ENCODE results near the gene CLCN5. TPM values are rescaled to one million over a fixed set of nuclear protein-coding genes. Genes with fewer than 3 reads are reported as not detected.

Gene CLCN5
- total and polyA plus RNA-seq, 2 of the 13 experiments (the other 11 are each of a cell fraction or from before 2014, with no cell fraction given): 7.8 to 27.3 TPM

DNA sequence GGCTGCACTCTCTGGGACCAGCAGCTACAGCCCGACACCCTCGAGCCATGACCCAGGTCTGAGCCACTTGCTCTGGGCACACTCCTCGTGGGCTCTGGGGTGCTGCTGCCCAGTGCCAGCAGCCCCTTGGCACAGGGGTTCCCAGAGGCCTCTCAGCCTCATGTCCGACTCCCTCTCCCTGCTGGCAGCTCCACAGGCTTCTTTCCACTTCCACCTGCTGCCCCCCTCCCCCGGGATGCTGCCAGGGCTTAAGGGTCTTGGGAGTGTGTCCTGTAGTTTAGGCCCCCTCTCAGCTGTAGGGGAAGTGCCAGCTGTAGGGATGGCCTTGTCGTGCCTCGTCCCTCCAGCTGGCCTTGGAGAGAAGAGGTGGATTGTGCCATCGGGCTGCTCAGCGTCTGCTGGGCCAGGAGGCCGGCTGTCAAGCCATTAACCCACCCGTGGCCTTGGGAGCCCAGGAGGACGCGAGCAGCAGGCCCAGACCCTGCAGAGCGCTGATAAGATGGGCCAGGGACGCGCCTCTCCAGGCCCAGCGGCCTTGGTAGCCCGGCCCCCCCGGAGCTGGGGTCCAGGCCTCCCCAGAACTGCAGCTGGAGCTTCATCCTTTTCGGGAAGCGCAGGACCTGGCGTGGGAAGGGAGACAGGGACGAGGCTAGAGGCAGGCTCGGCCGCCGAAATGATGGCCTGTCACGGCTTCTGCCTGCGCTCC lies 44.1 kb upstream of the CLCN5 start:
- Histone ChIP-seq H3K4me1 (ENCODE audit: insufficient read depth, low read length) (peaks cover 57% of the 10 kb centered on the region), H4K20me1 (ENCODE audit: insufficient read depth, low read length) (peaks cover 8% of the 10 kb centered on the region; the same call in 1 of the 2 replicates), H3K9me3 (ENCODE audit: low read length) (no peaks in the 10 kb centered on the region), H3K27ac (ENCODE audit: extremely low read length, insufficient read depth, low read length) (peak overlapping the region; percentile 97), H2AFZ (ENCODE audit: low read length) (no peak overlapping the region), H3K27me3 (ENCODE audit: control insufficient read depth in 1 of 2, insufficient read depth in 2 of 2, low read length in 2 of 2) (no peaks in the 10 kb centered on the region; a peak in 1 of 5 replicates), H3K36me3 (replicated peaks in 1 of 2; ENCODE audit: control insufficient read depth in 1 of 2, insufficient read depth in 2 of 2, low read length in 2 of 2) (no peaks in the 10 kb centered on the region), H3K4me2 (ENCODE audit: low read depth, low read length) (peak overlapping the region; percentile 85), H3K4me3 (replicated peaks in 1 of 3; ENCODE audit: insufficient read depth in 1 of 3, low read depth in 2 of 3, low read length in 3 of 3) (peak overlapping the region; percentile 52 to 76 (median 71); a peak in 5 of 6 replicates), H3K9ac (ENCODE audit: insufficient read depth, low read depth, low read length) (peak overlapping the region; percentile 87), H3K79me2 (ENCODE audit: insufficient read depth, low read length) (peaks cover 30% of the 10 kb centered on the region)
- CTCF ChIA-PET (ENCODE audit: low intra/inter-chr PET ratio, low total read pairs): interaction anchor here (2.0 kb wide), 1 partner anchor 37 kb away, joined by 13 read pairs; no protein-coding TSS in a partner anchor
- intact Hi-C loops (cut with micrococcal nuclease; ENCODE audit: unreplicated experiment): loop anchor here (5.0 kb wide), 1 partner anchor 926 kb away; no protein-coding TSS in a partner anchor
- no CpG with 5 or more reads among the region's 28 CpGs for WGBS (ENCODE audit: low lambda C conversion rate)
- in situ Hi-C loops (cut with HindIII; ENCODE audit: extremely low pct_ligation_motif_present, low pct_unique_long_range_greater_than_20kb): loop anchor here (5.0 kb wide), 1 partner anchor 36 kb away; no protein-coding TSS in a partner anchor
- BruUV-seq (replicated peaks): TSS peak; percentile 92
- no peak for DNase-seq (ENCODE audit: low spot score)
- FAIRE-seq: no peak
- POLR2A ChIA-PET: interaction anchor here (0.6 to 5.3 kb wide), 15 partner anchors 9 to 687 kb away, joined by 3 to 91 read pairs (median 4); partner anchors contain the start of gene CLCN5
- peak; percentile 13; the same call in 2 of the 3 replicates for ATAC-seq
- TF ChIP-seq MEIS1 (CRISPR knock-in tag; IDR thresholded peaks at IDR 0.05; ENCODE audit: borderline replicate concordance): 0 out of 2 replicates have a peak, but pooled peaks have one; percentile 30
- no peak for TF ChIP-seq SIX1 (CRISPR knock-in tag; IDR thresholded peaks at IDR 0.05; ENCODE audit: borderline replicate concordance)
- peak; percentile 66 for TF ChIP-seq ZFY (CRISPR knock-in tag; IDR thresholded peaks at IDR 0.05)
- TF ChIP-seq ZNF652 (CRISPR knock-in tag; IDR thresholded peaks at IDR 0.05; ENCODE audit: borderline replicate concordance, low read depth): no peak
- TF ChIP-seq POLR2AphosphoS5 (IDR thresholded peaks at IDR 0.05; ENCODE audit: low read depth, low read length): no peak
- TF ChIP-seq RFXANK (CRISPR knock-in tag; IDR thresholded peaks at IDR 0.05): 0 out of 2 replicates have a peak, but pooled peaks have one; percentile 8
- 0 out of 2 replicates have a peak, but pooled peaks have one; percentile 15 for TF ChIP-seq ZC3H4 (CRISPR knock-in tag; IDR thresholded peaks at IDR 0.05; ENCODE audit: borderline replicate concordance)
- TF ChIP-seq HNRNPL (IDR thresholded peaks at IDR 0.05; ENCODE audit: low read depth, low read length): peak; percentile 61; the same call in 1 of the 2 replicates
- no peak for TF ChIP-seq TOPORS (CRISPR knock-in tag; IDR thresholded peaks at IDR 0.05)
- no peak for TF ChIP-seq ZNF362 (CRISPR knock-in tag; IDR thresholded peaks at IDR 0.05; ENCODE audit: borderline replicate concordance)
- no peak for TF ChIP-seq TAF15 (IDR thresholded peaks at IDR 0.05; ENCODE audit: low read depth, low read length, poor library complexity, severe bottlenecking)
- no peak for TF ChIP-seq GFI1 (CRISPR knock-in tag; IDR thresholded peaks at IDR 0.05; ENCODE audit: borderline replicate concordance)
- TF ChIP-seq PAWR (CRISPR knock-in tag; IDR thresholded peaks at IDR 0.05; ENCODE audit: borderline replicate concordance): no peak
- 0 out of 2 replicates have a peak, but pooled peaks have one; percentile 10 for TF ChIP-seq AHDC1 (CRISPR knock-in tag; IDR thresholded peaks at IDR 0.05; ENCODE audit: borderline replicate concordance)
- TF ChIP-seq BRD4 (CRISPR knock-in tag; IDR thresholded peaks at IDR 0.05): 0 out of 2 replicates have a peak, but pooled peaks have one; percentile 20
- no peak for TF ChIP-seq ZBTB3 (CRISPR knock-in tag; IDR thresholded peaks at IDR 0.05; ENCODE audit: borderline replicate concordance, low read depth)
- TF ChIP-seq DNMT3B (CRISPR knock-in tag; conservative IDR thresholded peaks at IDR 0.05): no peak
